ENCODE results near the gene ZNF547.

DNA sequence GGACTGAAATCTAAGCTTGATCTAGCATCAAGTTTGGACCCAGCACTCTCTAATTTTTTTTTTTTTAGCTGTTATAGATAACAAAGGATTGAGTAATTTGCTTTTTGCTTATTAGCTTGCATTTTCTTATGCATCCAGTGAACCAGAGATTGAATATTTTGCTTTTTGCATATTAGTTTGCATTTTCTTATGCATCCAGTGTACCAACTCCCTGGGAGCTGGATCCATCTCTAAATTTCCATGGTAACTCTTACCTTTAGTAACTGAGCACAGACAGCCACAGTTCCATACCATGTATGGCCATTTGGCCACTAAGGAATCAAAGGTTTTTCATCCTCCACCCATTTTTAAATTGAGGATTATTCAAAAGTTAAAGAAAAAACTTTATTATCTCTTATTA, 17.6 kb downstream of the ZNF547 start:
- no peak for TF ChIP-seq FOSB (CRISPR knock-in tag; IDR thresholded peaks at IDR 0.05)
- TF ChIP-seq, protein P1, sequence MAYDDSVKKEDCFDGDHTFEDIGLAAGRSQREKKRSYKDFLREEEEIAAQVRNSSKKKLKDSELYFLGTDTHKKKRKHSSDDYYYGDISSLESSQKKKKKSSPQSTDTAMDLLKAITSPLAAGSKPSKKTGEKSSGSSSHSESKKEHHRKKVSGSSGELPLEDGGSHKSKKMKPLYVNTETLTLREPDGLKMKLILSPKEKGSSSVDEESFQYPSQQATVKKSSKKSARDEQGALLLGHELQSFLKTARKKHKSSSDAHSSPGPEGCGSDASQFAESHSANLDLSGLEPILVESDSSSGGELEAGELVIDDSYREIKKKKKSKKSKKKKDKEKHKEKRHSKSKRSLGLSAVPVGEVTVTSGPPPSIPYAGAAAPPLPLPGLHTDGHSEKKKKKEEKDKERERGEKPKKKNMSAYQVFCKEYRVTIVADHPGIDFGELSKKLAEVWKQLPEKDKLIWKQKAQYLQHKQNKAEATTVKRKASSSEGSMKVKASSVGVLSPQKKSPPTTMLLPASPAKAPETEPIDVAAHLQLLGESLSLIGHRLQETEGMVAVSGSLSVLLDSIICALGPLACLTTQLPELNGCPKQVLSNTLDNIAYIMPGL (CRISPR knock-in tag; IDR thresholded peaks at IDR 0.05; ENCODE audit: borderline replicate concordance): no peak
- TF ChIP-seq, protein P2, sequence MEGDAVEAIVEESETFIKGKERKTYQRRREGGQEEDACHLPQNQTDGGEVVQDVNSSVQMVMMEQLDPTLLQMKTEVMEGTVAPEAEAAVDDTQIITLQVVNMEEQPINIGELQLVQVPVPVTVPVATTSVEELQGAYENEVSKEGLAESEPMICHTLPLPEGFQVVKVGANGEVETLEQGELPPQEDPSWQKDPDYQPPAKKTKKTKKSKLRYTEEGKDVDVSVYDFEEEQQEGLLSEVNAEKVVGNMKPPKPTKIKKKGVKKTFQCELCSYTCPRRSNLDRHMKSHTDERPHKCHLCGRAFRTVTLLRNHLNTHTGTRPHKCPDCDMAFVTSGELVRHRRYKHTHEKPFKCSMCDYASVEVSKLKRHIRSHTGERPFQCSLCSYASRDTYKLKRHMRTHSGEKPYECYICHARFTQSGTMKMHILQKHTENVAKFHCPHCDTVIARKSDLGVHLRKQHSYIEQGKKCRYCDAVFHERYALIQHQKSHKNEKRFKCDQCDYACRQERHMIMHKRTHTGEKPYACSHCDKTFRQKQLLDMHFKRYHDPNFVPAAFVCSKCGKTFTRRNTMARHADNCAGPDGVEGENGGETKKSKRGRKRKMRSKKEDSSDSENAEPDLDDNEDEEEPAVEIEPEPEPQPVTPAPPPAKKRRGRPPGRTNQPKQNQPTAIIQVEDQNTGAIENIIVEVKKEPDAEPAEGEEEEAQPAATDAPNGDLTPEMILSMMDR (IDR thresholded peaks at IDR 0.05): no peak
- no peak for TF ChIP-seq ZNF302 (CRISPR knock-in tag; IDR thresholded peaks at IDR 0.05)
- TF ChIP-seq MYC (IDR thresholded peaks at IDR 0.05; ENCODE audit: borderline replicate concordance, low read length): no peak

Data from A549 (cell line).